GM12801 (cell line): ENCODE results near the gene GABPB1.

Source experiments
- CTCF ChIP-seq: IDR thresholded peaks from one replicate; pipeline ENCODE4 v1.5.1; 2011; ENCODE audit warnings: control low read depth; ENCODE audit not compliant: insufficient read length; ENCODE audit errors: extremely low read depth

Gene GABPB1

GRCh38 chr15:50267577-50267976 is 87.4 kb downstream of the GABPB1 start:
- no peak for TF ChIP-seq CTCF

DNA sequence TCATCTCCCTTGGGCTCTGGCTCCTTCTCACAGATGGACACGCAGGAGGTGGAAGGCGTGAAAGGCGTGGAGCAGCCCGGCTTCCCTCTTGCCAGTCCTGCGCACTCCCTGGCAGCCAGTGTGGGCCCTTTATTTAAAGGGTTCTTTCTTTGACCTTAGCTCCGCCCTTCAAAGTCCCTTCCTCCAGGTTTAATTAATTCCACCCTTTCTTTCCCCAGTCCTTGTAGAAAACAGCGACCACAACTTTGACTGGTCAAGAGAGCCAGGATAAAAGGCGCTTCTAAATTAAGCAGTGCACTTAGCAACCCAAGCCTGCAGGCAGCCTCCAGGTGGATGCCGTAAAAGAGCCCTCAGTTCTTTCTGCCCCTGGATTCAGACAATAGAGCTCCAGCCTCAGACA is 89.4 kb downstream of the GABPB1 start, which contains the start of gene HDC:
HDC (minus strand) TSS at position 107 of the 400 bp plus-strand sequence; CDS start at position 4, 103 bp downstream.
- no peak for TF ChIP-seq CTCF

- TF ChIP-seq CTCF = no peak
Measured at GRCh38 chr15:50262533-50262932, 92.5 kb downstream of the GABPB1 start.

DNA sequence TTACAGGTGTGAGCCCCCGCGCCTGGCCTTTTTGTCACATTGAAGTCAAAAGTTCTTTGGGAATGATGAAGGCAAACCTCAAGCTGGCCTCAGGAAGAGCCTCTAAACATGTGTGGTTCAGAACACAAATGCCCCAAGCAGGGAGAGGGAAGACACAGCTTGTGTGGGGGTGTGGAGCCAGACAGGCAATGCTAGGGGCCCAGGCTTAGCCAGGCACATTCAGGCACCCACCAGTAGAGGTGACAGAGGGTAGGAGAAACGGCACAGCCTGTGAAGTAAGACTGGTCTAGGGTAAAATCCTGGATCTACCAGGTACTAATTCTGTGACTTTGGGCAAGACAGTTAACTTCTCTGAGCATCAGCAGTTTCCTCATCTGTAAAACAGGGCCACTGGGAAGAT is 93.0 kb downstream of the GABPB1 start:
- no peak for TF ChIP-seq CTCF

- TF ChIP-seq CTCF = no peak
Measured at GRCh38 chr15:50260969-50261496, 94.0 kb downstream of the GABPB1 start.

- no peak for TF ChIP-seq CTCF
Measured at GRCh38 chr15:50259276-50259675, 95.7 kb downstream of the GABPB1 start.

GRCh38 chr15:50257924-50258323 is 97.1 kb downstream of the GABPB1 start:
- TF ChIP-seq CTCF = no peak

DNA sequence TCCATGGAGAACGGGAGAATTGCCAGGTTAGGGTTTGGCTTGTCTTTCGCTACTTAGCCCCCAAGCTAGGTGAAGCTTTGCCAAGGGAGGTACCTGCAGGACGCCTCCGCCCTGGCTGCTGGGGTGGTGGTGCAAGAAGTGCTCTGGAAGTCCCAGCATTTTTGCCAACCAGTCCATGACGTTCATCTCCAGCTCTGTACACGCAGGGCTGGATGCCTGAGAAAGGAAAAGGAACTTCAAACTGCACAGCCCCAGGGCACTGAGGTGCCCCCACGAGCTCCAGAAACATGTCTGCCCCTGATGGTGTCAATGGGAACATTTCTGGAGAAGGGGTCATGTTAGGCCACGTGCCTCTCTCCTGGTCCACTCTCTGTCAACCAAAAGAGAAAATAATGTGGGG is 97.7 kb downstream of the GABPB1 start:
- no peak for TF ChIP-seq CTCF
